ENCODE measurements around the gene ATP11C. TPM values are rescaled to one million over a fixed set of nuclear protein-coding genes. Genes with fewer than 3 reads are reported as not detected.

The ATP11C gene
- total and polyA plus RNA-seq, 2 experiments from 2014 or later, result 44.0 to 90.7 TPM

- H3K27me3 Mint-ChIP-seq (ENCODE audit: insufficient read depth, low read depth, poor library complexity), result peaks cover 2% of the 10 kb centered on the region
- Histone ChIP-seq H3K36me3 (ENCODE audit: insufficient read depth) (no peaks in the 10 kb centered on the region), H3K4me3 (no peak overlapping the region), H3K4me1 (ENCODE audit: insufficient read depth) (peaks cover 11% of the 10 kb centered on the region; the same call in 1 of the 2 replicates), H3K27ac (ENCODE audit: low read depth) (no peak overlapping the region), H3K9me2 (ENCODE audit: insufficient read depth) (no peaks in the 10 kb centered on the region), H3F3A (replicated peaks; ENCODE audit: low read depth) (no peaks in the 10 kb centered on the region), H4K20me1 (replicated peaks; ENCODE audit: insufficient read depth) (no peaks in the 10 kb centered on the region; the same call in 1 of the 2 replicates), H3K4me2 (no peak overlapping the region), H3K79me2 (replicated peaks; ENCODE audit: insufficient read depth) (peaks cover 82% of the 10 kb centered on the region), H2AFZ (no peak overlapping the region), H3K27me3 (ENCODE audit: insufficient read depth) (no peaks in the 10 kb centered on the region)
- H3K4me1 Mint-ChIP-seq, result peaks cover 26% of the 10 kb centered on the region
- TF ChIP-seq REST (IDR thresholded peaks at IDR 0.05; ENCODE audit: unreplicated experiment), result no peak
- DNase-seq (ENCODE audit: low spot score) (no peak), ATAC-seq (no peak)
- no peak overlapping the region for H3K4me3 Mint-ChIP-seq
- H3K9me3 Mint-ChIP-seq, result no peaks in the 10 kb centered on the region
- no peaks in the 10 kb centered on the region for H3K36me3 Mint-ChIP-seq (ENCODE audit: low read depth)
- H3K27ac Mint-ChIP-seq, result no peak overlapping the region
Observed at GRCh38 chrX:139905051-139905450, 27.8 kb downstream of the ATP11C start.

DNA sequence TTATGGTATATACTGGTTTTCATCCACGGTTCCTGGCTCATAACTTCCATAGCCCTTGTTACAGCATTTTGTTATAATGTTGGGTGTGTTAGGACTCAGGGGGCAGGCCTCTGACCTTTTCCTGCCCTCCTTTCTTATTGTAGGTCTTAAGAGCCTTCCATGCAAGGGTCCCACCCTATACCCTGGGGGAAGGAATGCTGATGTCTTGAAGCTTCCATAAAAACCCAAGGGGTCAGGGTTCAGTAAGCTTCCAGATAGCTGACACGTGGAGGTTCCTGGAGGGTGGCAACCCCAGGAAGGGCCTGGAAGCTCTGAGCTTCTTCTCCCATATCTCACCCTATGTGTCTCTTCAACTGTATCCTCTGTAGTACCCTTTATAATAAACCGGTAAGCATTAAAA is 29.6 kb downstream of the ATP11C start:
- Mint-ChIP-seq H3K4me1 (peaks cover 19% of the 10 kb centered on the region), H3K4me3 (no peak overlapping the region), H3K27ac (no peak overlapping the region), H3K27me3 (ENCODE audit: insufficient read depth, low read depth, poor library complexity) (peaks cover 2% of the 10 kb centered on the region), H3K9me3 (no peaks in the 10 kb centered on the region), H3K36me3 (ENCODE audit: low read depth) (no peaks in the 10 kb centered on the region)
- Histone ChIP-seq H3K4me1 (ENCODE audit: insufficient read depth) (peaks cover 11% of the 10 kb centered on the region; the same call in 1 of the 2 replicates), H4K20me1 (replicated peaks; ENCODE audit: insufficient read depth) (no peaks in the 10 kb centered on the region; the same call in 1 of the 2 replicates), H3F3A (replicated peaks; ENCODE audit: low read depth) (no peaks in the 10 kb centered on the region), H3K4me2 (no peak overlapping the region), H3K4me3 (no peak overlapping the region), H2AFZ (no peak overlapping the region), H3K9me2 (ENCODE audit: insufficient read depth) (no peaks in the 10 kb centered on the region), H3K27ac (ENCODE audit: low read depth) (no peak overlapping the region), H3K27me3 (ENCODE audit: insufficient read depth) (no peaks in the 10 kb centered on the region), H3K36me3 (ENCODE audit: insufficient read depth) (no peaks in the 10 kb centered on the region), H3K79me2 (replicated peaks; ENCODE audit: insufficient read depth) (peaks cover 76% of the 10 kb centered on the region)
- ATAC-seq, result no peak
- DNase-seq (ENCODE audit: low spot score), result no peak
- no peak for TF ChIP-seq ZNF114 (CRISPR knock-in tag; IDR thresholded peaks at IDR 0.05)
- TF ChIP-seq, protein P1, sequence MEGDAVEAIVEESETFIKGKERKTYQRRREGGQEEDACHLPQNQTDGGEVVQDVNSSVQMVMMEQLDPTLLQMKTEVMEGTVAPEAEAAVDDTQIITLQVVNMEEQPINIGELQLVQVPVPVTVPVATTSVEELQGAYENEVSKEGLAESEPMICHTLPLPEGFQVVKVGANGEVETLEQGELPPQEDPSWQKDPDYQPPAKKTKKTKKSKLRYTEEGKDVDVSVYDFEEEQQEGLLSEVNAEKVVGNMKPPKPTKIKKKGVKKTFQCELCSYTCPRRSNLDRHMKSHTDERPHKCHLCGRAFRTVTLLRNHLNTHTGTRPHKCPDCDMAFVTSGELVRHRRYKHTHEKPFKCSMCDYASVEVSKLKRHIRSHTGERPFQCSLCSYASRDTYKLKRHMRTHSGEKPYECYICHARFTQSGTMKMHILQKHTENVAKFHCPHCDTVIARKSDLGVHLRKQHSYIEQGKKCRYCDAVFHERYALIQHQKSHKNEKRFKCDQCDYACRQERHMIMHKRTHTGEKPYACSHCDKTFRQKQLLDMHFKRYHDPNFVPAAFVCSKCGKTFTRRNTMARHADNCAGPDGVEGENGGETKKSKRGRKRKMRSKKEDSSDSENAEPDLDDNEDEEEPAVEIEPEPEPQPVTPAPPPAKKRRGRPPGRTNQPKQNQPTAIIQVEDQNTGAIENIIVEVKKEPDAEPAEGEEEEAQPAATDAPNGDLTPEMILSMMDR (conservative IDR thresholded peaks at IDR 0.05; ENCODE audit: low read depth in 2 of 2), result no peak
- TF ChIP-seq ETS1 (IDR thresholded peaks at IDR 0.05), result no peak
- TF ChIP-seq STAT1 (IDR thresholded peaks at IDR 0.05; ENCODE audit: unreplicated experiment), result no peak
- TF ChIP-seq EZH2phosphoT487 (IDR thresholded peaks at IDR 0.05; ENCODE audit: unreplicated experiment), result no peak
- TF ChIP-seq NANOG (IDR thresholded peaks at IDR 0.05; ENCODE audit: borderline replicate concordance), result no peak
- TF ChIP-seq, protein P2, sequence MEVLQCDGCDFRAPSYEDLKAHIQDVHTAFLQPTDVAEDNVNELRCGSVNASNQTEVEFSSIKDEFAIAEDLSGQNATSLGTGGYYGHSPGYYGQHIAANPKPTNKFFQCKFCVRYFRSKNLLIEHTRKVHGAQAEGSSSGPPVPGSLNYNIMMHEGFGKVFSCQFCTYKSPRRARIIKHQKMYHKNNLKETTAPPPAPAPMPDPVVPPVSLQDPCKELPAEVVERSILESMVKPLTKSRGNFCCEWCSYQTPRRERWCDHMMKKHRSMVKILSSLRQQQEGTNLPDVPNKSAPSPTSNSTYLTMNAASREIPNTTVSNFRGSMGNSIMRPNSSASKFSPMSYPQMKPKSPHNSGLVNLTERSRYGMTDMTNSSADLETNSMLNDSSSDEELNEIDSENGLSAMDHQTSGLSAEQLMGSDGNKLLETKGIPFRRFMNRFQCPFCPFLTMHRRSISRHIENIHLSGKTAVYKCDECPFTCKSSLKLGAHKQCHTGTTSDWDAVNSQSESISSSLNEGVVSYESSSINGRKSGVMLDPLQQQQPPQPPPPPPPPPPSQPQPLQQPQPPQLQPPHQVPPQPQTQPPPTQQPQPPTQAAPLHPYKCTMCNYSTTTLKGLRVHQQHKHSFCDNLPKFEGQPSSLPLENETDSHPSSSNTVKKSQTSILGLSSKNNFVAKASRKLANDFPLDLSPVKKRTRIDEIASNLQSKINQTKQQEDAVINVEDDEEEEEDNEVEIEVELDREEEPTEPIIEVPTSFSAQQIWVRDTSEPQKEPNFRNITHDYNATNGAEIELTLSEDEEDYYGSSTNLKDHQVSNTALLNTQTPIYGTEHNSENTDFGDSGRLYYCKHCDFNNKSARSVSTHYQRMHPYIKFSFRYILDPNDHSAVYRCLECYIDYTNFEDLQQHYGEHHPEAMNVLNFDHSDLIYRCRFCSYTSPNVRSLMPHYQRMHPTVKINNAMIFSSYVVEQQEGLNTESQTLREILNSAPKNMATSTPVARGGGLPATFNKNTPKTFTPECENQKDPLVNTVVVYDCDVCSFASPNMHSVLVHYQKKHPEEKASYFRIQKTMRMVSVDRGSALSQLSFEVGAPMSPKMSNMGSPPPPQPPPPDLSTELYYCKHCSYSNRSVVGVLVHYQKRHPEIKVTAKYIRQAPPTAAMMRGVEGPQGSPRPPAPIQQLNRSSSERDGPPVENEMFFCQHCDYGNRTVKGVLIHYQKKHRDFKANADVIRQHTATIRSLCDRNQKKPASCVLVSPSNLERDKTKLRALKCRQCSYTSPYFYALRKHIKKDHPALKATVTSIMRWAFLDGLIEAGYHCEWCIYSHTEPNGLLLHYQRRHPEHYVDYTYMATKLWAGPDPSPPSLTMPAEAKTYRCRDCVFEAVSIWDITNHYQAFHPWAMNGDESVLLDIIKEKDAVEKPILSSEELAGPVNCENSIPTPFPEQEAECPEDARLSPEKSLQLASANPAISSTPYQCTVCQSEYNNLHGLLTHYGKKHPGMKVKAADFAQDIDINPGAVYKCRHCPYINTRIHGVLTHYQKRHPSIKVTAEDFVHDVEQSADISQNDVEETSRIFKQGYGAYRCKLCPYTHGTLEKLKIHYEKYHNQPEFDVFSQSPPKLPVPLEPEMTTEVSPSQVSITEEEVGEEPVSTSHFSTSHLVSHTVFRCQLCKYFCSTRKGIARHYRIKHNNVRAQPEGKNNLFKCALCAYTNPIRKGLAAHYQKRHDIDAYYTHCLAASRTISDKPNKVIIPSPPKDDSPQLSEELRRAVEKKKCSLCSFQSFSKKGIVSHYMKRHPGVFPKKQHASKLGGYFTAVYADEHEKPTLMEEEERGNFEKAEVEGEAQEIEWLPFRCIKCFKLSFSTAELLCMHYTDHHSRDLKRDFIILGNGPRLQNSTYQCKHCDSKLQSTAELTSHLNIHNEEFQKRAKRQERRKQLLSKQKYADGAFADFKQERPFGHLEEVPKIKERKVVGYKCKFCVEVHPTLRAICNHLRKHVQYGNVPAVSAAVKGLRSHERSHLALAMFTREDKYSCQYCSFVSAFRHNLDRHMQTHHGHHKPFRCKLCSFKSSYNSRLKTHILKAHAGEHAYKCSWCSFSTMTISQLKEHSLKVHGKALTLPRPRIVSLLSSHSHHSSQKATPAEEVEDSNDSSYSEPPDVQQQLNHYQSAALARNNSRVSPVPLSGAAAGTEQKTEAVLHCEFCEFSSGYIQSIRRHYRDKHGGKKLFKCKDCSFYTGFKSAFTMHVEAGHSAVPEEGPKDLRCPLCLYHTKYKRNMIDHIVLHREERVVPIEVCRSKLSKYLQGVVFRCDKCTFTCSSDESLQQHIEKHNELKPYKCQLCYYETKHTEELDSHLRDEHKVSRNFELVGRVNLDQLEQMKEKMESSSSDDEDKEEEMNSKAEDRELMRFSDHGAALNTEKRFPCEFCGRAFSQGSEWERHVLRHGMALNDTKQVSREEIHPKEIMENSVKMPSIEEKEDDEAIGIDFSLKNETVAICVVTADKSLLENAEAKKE (CRISPR knock-in tag; IDR thresholded peaks at IDR 0.05), result no peak
- no peak for TF ChIP-seq POLR2AphosphoS5 (IDR thresholded peaks at IDR 0.05; ENCODE audit: low read depth)

Data from GM23338 (cell line).